H1 (cell line): ENCODE data around the gene CHST1. TPM values are rescaled to one million over a fixed set of nuclear protein-coding genes. Genes with fewer than 3 reads are reported as not detected.

ENCODE experiments used
- CTCF ChIA-PET: fragments of 300-600 bp; sonication (Branson Sonifier 250); formaldehyde crosslinking; loops from one replicate; lab custom pipeline; 2021; ENCODE audit not compliant: partially characterized antibody; lab: Charles Lee
- POLR2A ChIA-PET: fragments of 300-600 bp; sonication (Branson Sonifier 250); formaldehyde crosslinking; loops from one replicate; lab custom pipeline; 2021; ENCODE audit warnings: inconsistent platforms; ENCODE audit not compliant: partially characterized antibody; lab: Charles Lee
- DNase-seq, 2 experiments: peaks; one replicate each; pipeline versions ENCODE4 v3.0.0 to v3.0.0-alpha.2; 2010 to 2022; ENCODE audit warnings: low spot score in 2 of 2, low read depth in 1 of 2, mixed read lengths in 1 of 2
- FAIRE-seq: peaks from 2 replicates; lab custom pipeline; 2011; peaks lifted over from hg19 to GRCh38; lab: Jason Lieb, UNC
- H2AFZ ChIP-seq: 2 replicates; pipeline ENCODE4 v1.8.1; 2012; ENCODE audit warnings: low read length, inconsistent platforms
- H2AK5ac ChIP-seq: 2 replicates; pipeline ENCODE4 v1.6.1; 2013; ENCODE audit warnings: low read depth, low read length
- H2BK120ac ChIP-seq: replicated peaks from 2 replicates; pipeline ENCODE3; 2013; ENCODE audit warnings: low read depth, low read length, inconsistent platforms
- H2BK12ac ChIP-seq: 2 replicates; pipeline ENCODE4 v1.6.1; 2013; ENCODE audit warnings: low read depth, low read length
- H2BK15ac ChIP-seq: 2 replicates; pipeline ENCODE4 v1.6.1; 2013; ENCODE audit warnings: low read length
- H2BK20ac ChIP-seq: 2 replicates; pipeline ENCODE4 v1.6.1; 2013; ENCODE audit warnings: low read length
- H2BK5ac ChIP-seq: 2 replicates; pipeline ENCODE4 v1.6.1; 2013; ENCODE audit warnings: low read depth, low read length
- H3K14ac ChIP-seq: 2 replicates; pipeline ENCODE4 v1.6.1; 2013; ENCODE audit warnings: inconsistent platforms; ENCODE audit not compliant: insufficient read length
- H3K18ac ChIP-seq: 2 replicates; pipeline ENCODE4 v1.6.1; 2013; ENCODE audit warnings: low read length; ENCODE audit errors: extremely low read depth
- H3K23ac ChIP-seq: 2 replicates; pipeline ENCODE4 v1.6.1; 2013; ENCODE audit warnings: inconsistent platforms; ENCODE audit not compliant: insufficient read length
- H3K23me2 ChIP-seq: 2 replicates; pipeline ENCODE4 v1.6.1; 2013; ENCODE audit warnings: low read depth, low read length
- H3K27ac ChIP-seq: 2 replicates; pipeline ENCODE4 v1.6.1; 2011; ENCODE audit warnings: low read depth, low read length, inconsistent platforms
- H3K27me3 ChIP-seq, 4 experiments: replicated peaks in 1 of 4; 1 replicate in 1 of 4; 2 replicates in 3 of 4; pipeline versions ENCODE4 v1.6.1 to v1.8.1; 2011 to 2013; ENCODE audit warnings: low read length in 3 of 4, mild to moderate bottlenecking in 3 of 4, inconsistent platforms in 2 of 4, mixed read lengths in 2 of 4, moderate library complexity in 1 of 4; ENCODE audit not compliant: control insufficient read depth in 3 of 4, insufficient read depth in 3 of 4; ENCODE audit errors: extremely low read depth in 1 of 4
- H3K36me3 ChIP-seq, 4 experiments: 2 replicates each; pipeline versions ENCODE4 v1.6.1 to v1.8.1; 2011 to 2013; ENCODE audit warnings: mild to moderate bottlenecking in 4 of 4, low read length in 3 of 4, moderate library complexity in 2 of 4, control low read depth in 1 of 4, inconsistent platforms in 1 of 4; ENCODE audit not compliant: insufficient read depth in 4 of 4, control insufficient read depth in 2 of 4
- H3K4ac ChIP-seq: replicated peaks from 2 replicates; pipeline ENCODE3; 2013; ENCODE audit warnings: low read length, low read depth, mixed read lengths, inconsistent platforms; ENCODE audit not compliant: insufficient read length
- H3K4me1 ChIP-seq, 4 experiments: replicated peaks in 1 of 4; 1 replicate in 1 of 4; 2 replicates in 3 of 4; pipeline versions ENCODE4 v1.6.1 to v1.8.1; 2011 to 2013; ENCODE audit warnings: low read length in 3 of 4, inconsistent platforms in 2 of 4, mixed read lengths in 1 of 4; ENCODE audit not compliant: insufficient read depth in 4 of 4, control insufficient read depth in 3 of 4
- H3K4me2 ChIP-seq, 2 experiments: 2 replicates each; pipeline versions ENCODE4 v1.6.1 to v1.8.1; 2011 to 2013; ENCODE audit warnings: low read depth in 2 of 2, low read length in 2 of 2, control low read depth in 1 of 2, inconsistent platforms in 1 of 2, mild to moderate bottlenecking in 1 of 2; ENCODE audit not compliant: insufficient read depth in 1 of 2
- H3K4me3 ChIP-seq, 4 experiments: fragments of 200-600, 300-600 bp in 1 of 4; sonication (generic), shearing (Covaris generic), sonication (Bioruptor Twin) in 1 of 4; 2 replicates each; pipeline versions ENCODE4 v1.5.1 to v1.8.1; 2011 to 2016; ENCODE audit warnings: low read length in 4 of 4, low read depth in 3 of 4, control low read depth in 2 of 4, inconsistent platforms in 2 of 4, mild to moderate bottlenecking in 2 of 4, mixed read lengths in 1 of 4, moderate library complexity in 1 of 4; ENCODE audit not compliant: insufficient read depth in 2 of 4; ENCODE audit errors: extremely low read depth in 1 of 4
- H3K56ac ChIP-seq: replicated peaks from 2 replicates; pipeline ENCODE3; 2013; ENCODE audit warnings: low read depth, mild to moderate bottlenecking, mixed read lengths, low read length, inconsistent platforms; ENCODE audit not compliant: insufficient read length
- H3K79me1 ChIP-seq: 2 replicates; pipeline ENCODE4 v1.6.1; 2013; ENCODE audit warnings: low read depth, low read length, control low read depth
- H3K79me2 ChIP-seq, 2 experiments: 2 replicates each; pipeline versions ENCODE4 v1.6.1 to v1.8.1; 2012 to 2013; ENCODE audit warnings: low read length in 2 of 2, mild to moderate bottlenecking in 2 of 2, inconsistent platforms in 1 of 2; ENCODE audit not compliant: insufficient read depth in 2 of 2, control insufficient read depth in 1 of 2
- H3K9ac ChIP-seq, 4 experiments: replicated peaks in 1 of 4; 1 replicate in 1 of 4; 2 replicates in 3 of 4; pipeline versions ENCODE4 v1.6.1 to v1.8.1; 2011 to 2013; ENCODE audit warnings: low read depth in 3 of 4, low read length in 3 of 4, control low read depth in 2 of 4, mild to moderate bottlenecking in 2 of 4, moderate library complexity in 2 of 4, inconsistent platforms in 1 of 4; ENCODE audit errors: extremely low read depth in 1 of 4
- H3K9me3 ChIP-seq, 2 experiments: 2 replicates each; pipeline versions ENCODE4 v1.6.1 to v1.8.1; 2012 to 2013; ENCODE audit warnings: mild to moderate bottlenecking in 2 of 2, moderate library complexity in 2 of 2, control low read depth in 1 of 2, inconsistent platforms in 1 of 2, low read depth in 1 of 2, low read length in 1 of 2, mixed read lengths in 1 of 2; ENCODE audit not compliant: insufficient read depth in 2 of 2
- H4K20me1 ChIP-seq, 2 experiments: replicated peaks in 1 of 2; 2 replicates each; pipeline versions ENCODE3 to v1.8.1; 2011 to 2013; ENCODE audit warnings: inconsistent platforms in 2 of 2, low read length in 2 of 2, mild to moderate bottlenecking in 1 of 2; ENCODE audit not compliant: insufficient read depth in 2 of 2, control insufficient read depth in 1 of 2
- H4K5ac ChIP-seq: 2 replicates; pipeline ENCODE4 v1.6.1; 2013; ENCODE audit warnings: low read length, low read depth, mixed read lengths, inconsistent platforms; ENCODE audit not compliant: insufficient read length
- H4K8ac ChIP-seq: 2 replicates; pipeline ENCODE4 v1.8.0; 2013; ENCODE audit warnings: mild to moderate bottlenecking, moderate library complexity, low read length, inconsistent platforms; ENCODE audit not compliant: insufficient read depth; ENCODE audit errors: extremely low read depth
- H4K91ac ChIP-seq: replicated peaks from 2 replicates; pipeline ENCODE3; 2013; ENCODE audit warnings: low read length, mixed read lengths, inconsistent platforms; ENCODE audit not compliant: insufficient read length
- CBX5 ChIP-seq: fragments of 300-800, 300-1000 bp; sonication (generic); IDR thresholded peaks from 2 replicates; pipeline ENCODE4 v1.7.1; 2016; ENCODE audit warnings: antibody characterized with exemption, low read length, low read depth
- CHD2 ChIP-seq: IDR thresholded peaks from 2 replicates; pipeline ENCODE4 v1.6.1; 2012; ENCODE audit warnings: low read length, improper control_type of control experiment
- KDM4A ChIP-seq: IDR thresholded peaks from one replicate; pipeline ENCODE4 v1.7.1; 2012; ENCODE audit warnings: low read depth, mild to moderate bottlenecking, moderate library complexity, low read length, inconsistent platforms; ENCODE audit not compliant: severe bottlenecking
- POLR2AphosphoS5 ChIP-seq: IDR thresholded peaks from 2 replicates; pipeline ENCODE4 v1.6.1; 2011; ENCODE audit warnings: low read depth, low read length
- SIRT6 ChIP-seq: IDR thresholded peaks from one replicate; pipeline ENCODE4 v1.7.1; 2012; ENCODE audit warnings: low read length, inconsistent platforms
- SP2 ChIP-seq: IDR thresholded peaks from 2 replicates; pipeline ENCODE4 v1.6.1; 2012; ENCODE audit warnings: mild to moderate bottlenecking, low read length, inconsistent platforms
- SRF ChIP-seq: IDR thresholded peaks from 2 replicates; pipeline ENCODE4 v1.6.1; 2011; ENCODE audit warnings: mild to moderate bottlenecking, low read depth, low read length, moderate library complexity
- TAF1 ChIP-seq: IDR thresholded peaks from 2 replicates; pipeline ENCODE4 v1.6.1; 2011; ENCODE audit warnings: mild to moderate bottlenecking, low read depth, low read length
- TCF12 ChIP-seq: IDR thresholded peaks from 2 replicates; pipeline ENCODE4 v1.6.1; 2011; ENCODE audit warnings: low read depth, mild to moderate bottlenecking, low read length
- WGBS, 2 experiments: shearing (Covaris generic) in 1 of 2; methylation state at CpG; one replicate each; pipeline versions ENCODE4 v1.1.6 to v1.1.7; 2013 to 2015; ENCODE audit warnings: low lambda C conversion rate in 2 of 2, mixed read lengths in 2 of 2, inconsistent platforms in 1 of 2, low coverage in 1 of 2, missing lambda C conversion rate in 1 of 2; ENCODE audit not compliant: insufficient replicate concordance in 2 of 2, insufficient coverage in 1 of 2, insufficient read length in 1 of 2; ENCODE audit errors: extremely low coverage in 1 of 2, missing lambda C conversion rate in 1 of 2; 5-methylcytosine and 5-hydroxymethylcytosine counted together
- polyA plus RNA-seq, 7 experiments: library from polyadenylated mRNA; depleted of rRNA in 3 of 7; stranded (reverse) in 5 of 7; unstranded in 2 of 7; fragments of >200 nt in 5 of 7; fragments of 200-250 nt in 2 of 7; gene quantifications; 1 replicate in 5 of 7; 2 replicates in 1 of 7; 4 replicates in 1 of 7; pipeline versions ENCODE4 v1.2.1 to v1.2.3, GENCODE V29; 2011 to 2013; ENCODE audit warnings: missing spikeins in 2 of 7, mixed read lengths in 2 of 7
- total RNA-seq: library from RNA; stranded (reverse); fragmentation: NEBNext Ultra II Directional; extraction: Animal tissue kit (Norgen Biotek cat#: 25700); gene quantifications from 2 replicates; pipeline ENCODE4 v1.2.1, GENCODE V29; 2021
- TF ChIP-seq, protein P1 (sequence below), 3 experiments: IDR thresholded peaks; 1 replicate in 2 of 3; 2 replicates in 1 of 3; pipeline versions ENCODE4 v1.5.1 to v1.6.1; 2011; ENCODE audit warnings: low read length in 3 of 3, mild to moderate bottlenecking in 3 of 3, inconsistent platforms in 2 of 3, low read depth in 1 of 3, moderate library complexity in 1 of 3; ENCODE audit not compliant: insufficient read depth in 1 of 3; ENCODE audit errors: control extremely low read depth in 1 of 3
- TF ChIP-seq, protein P2 (sequence below): IDR thresholded peaks from 2 replicates; pipeline ENCODE4 v1.6.1; 2012; ENCODE audit warnings: inconsistent platforms

Gene CHST1
- total and polyA plus RNA-seq, 2 of the 8 experiments (the other 6 are each of a cell fraction or from before 2014, with no cell fraction given), result 1.6 to 3.8 TPM

DNA sequence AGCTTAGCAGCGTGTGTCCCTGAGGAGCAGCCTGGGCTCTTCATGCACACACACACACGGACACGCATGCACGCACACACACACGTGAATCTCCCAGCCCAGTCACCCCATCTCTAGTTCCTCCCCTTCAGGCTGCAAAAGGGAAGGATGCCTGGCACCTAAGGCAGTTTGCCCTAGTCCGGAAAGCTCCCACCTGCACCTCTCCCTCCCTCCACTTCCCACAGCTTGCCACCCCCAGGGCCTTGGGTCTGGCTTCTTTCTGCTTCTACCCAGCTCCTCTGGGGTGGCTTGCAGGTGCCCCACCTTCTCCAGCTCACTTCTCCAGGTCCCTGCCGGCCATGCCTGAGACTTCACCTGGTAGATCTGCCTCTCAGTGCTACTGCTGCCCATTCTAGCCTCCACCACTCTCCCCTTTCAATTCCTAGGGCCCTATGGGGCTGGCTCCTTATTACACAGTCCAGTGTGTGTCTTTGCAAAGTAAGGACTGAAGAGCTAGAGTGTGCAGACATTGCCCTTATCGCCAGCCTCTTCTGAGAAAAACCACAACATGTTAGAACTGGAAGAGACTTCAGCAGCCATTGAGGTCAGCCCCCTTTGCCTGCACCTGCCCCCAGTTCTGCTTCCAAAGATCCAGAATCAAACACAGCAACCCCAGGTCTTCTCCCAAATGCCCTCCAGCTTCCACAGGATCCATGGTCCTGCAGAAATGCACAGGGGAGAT, 33.5 kb upstream of the CHST1 start:
- Histone ChIP-seq H2BK12ac (peak overlapping the region; percentile 60; the same call in 1 of the 2 replicates), H4K91ac (no peak overlapping the region), H3K27ac (no peak overlapping the region), H3K56ac (no peak overlapping the region), H3K4me1 (no peaks in the 10 kb centered on the region; a peak in 1 of 7 replicates), H2AK5ac (no peak overlapping the region), H3K9ac (no peak overlapping the region; a peak in 1 of 7 replicates), H3K23ac (no peak overlapping the region), H3K4me2 (no peak overlapping the region), H3K14ac (no peak overlapping the region), H3K18ac (no peak overlapping the region), H4K8ac (no peak overlapping the region), H3K4me3 (no peak overlapping the region), H4K20me1 (no peaks in the 10 kb centered on the region), H2BK20ac (no peak overlapping the region), H3K79me1 (no peaks in the 10 kb centered on the region), H3K9me3 (no peaks in the 10 kb centered on the region), H4K5ac (no peak overlapping the region), H2BK15ac (no peak overlapping the region), H2BK5ac (no peak overlapping the region), H3K4ac (no peak overlapping the region), H3K79me2 (no peaks in the 10 kb centered on the region), H3K36me3 (no peaks in the 10 kb centered on the region), H2BK120ac (no peak overlapping the region), H2AFZ (no peak overlapping the region), H3K27me3 (peaks cover 0 to 5% (median 0%) of the 10 kb centered on the region in 4 experiments; a peak in 1 of 7 replicates), H3K23me2 (no peaks in the 10 kb centered on the region)
- 93% methylated on average over 8 of the region's 8 CpGs; no CpG with 5 or more reads in 1 of the 2 experiments for WGBS, 2 experiments
- ChIA-PET POLR2A (no interaction called here), CTCF (interaction anchor here (1.0 to 6.6 kb wide), 3 partner anchors 12 to 72 kb away, joined by 3 to 46 read pairs (median 6); no protein-coding TSS in a partner anchor)
- DNase-seq (no peak), FAIRE-seq (no peak)
- TF ChIP-seq KDM4A, result no peak
- no peak for TF ChIP-seq TAF1
- TF ChIP-seq, protein P1, sequence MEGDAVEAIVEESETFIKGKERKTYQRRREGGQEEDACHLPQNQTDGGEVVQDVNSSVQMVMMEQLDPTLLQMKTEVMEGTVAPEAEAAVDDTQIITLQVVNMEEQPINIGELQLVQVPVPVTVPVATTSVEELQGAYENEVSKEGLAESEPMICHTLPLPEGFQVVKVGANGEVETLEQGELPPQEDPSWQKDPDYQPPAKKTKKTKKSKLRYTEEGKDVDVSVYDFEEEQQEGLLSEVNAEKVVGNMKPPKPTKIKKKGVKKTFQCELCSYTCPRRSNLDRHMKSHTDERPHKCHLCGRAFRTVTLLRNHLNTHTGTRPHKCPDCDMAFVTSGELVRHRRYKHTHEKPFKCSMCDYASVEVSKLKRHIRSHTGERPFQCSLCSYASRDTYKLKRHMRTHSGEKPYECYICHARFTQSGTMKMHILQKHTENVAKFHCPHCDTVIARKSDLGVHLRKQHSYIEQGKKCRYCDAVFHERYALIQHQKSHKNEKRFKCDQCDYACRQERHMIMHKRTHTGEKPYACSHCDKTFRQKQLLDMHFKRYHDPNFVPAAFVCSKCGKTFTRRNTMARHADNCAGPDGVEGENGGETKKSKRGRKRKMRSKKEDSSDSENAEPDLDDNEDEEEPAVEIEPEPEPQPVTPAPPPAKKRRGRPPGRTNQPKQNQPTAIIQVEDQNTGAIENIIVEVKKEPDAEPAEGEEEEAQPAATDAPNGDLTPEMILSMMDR (IDR thresholded peaks at IDR 0.05; ENCODE audit: control extremely low read depth in 1 of 3, insufficient read depth in 1 of 3, low read depth in 1 of 3, low read length in 3 of 3), result no peak
- no peak for TF ChIP-seq SIRT6
- no peak for TF ChIP-seq POLR2AphosphoS5
- no peak for TF ChIP-seq SRF
- TF ChIP-seq SP2, result no peak
- TF ChIP-seq TCF12, result no peak
- TF ChIP-seq CHD2, result no peak
- TF ChIP-seq CBX5, result no peak
- TF ChIP-seq, protein P2, sequence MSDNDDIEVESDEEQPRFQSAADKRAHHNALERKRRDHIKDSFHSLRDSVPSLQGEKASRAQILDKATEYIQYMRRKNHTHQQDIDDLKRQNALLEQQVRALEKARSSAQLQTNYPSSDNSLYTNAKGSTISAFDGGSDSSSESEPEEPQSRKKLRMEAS, result no peak
